Endothelial cell of umbilical vein (primary cell): Measurements from ENCODE around the gene BOD1L1. TPM values are rescaled to one million over a fixed set of nuclear protein-coding genes. Genes with fewer than 3 reads are reported as not detected.

Experiments used
- microRNA-seq: library from miRNA; unstranded; fragments of <30 nt; microRNA quantifications from one replicate; pipeline ENCODE4 v1.2.0, GENCODE V29; 2021; ENCODE audit warnings: borderline number of aligned reads, borderline replicate concordance
- polyA plus RNA-seq, 4 experiments: library from polyadenylated mRNA; depleted of rRNA in 3 of 4; stranded (reverse) in 3 of 4; unstranded in 1 of 4; fragments of >200 nt; gene quantifications; 2 replicates each; pipeline versions ENCODE4 v1.2.1 to v1.2.3, GENCODE V29; 2011 to 2012; ENCODE audit warnings: missing spikeins in 1 of 4
- small RNA-seq: library from RNA; depleted of rRNA; stranded (forward); fragments of <200 nt; gene quantifications from one replicate; pipeline ENCODE3, GENCODE V24; 2012; ENCODE audit warnings: low replicate concordance, low read depth; ENCODE audit not compliant: insufficient read depth, insufficient read length
- total RNA-seq: library from RNA; stranded (reverse); gene quantifications from 2 replicates; pipeline ENCODE4 v1.2.3, GENCODE V29; 2021

BOD1L1 gene
- total and polyA plus RNA-seq, 2 donors (not counting 3 experiments of a cell fraction or from before 2014, with no cell fraction given), result 5.2 to 31.2 TPM

Small RNA genes within 50 kb of the gene (microRNA-seq; reads per million reads assigned to microRNA genes)
- gene MIR5091, result not detected

Small RNA genes within 50 kb of the gene (small RNA-seq; reads per million reads assigned to genes)
- not detected for gene MIR5091

Other genes starting within 250 kb of the BOD1L1 start
- gene RAB28, start 143.4 kb downstream of the BOD1L1 start, total RNA-seq, result 13.2 and 15.5 TPM in 2 replicates
- 10.9 and 13.0 TPM in 2 replicates for gene RAB28, start 143.4 kb downstream of the BOD1L1 start, polyA plus RNA-seq
- not detected in 2 replicates for gene NKX3-2, start 83.2 kb downstream of the BOD1L1 start, total RNA-seq
- not detected in 2 replicates for gene NKX3-2, start 83.2 kb downstream of the BOD1L1 start, polyA plus RNA-seq